Dendritic cell treated with granulocyte-macrophage colony-stimulating factor and Interleukin-4, amounts not matched to agents 40 ng/mL and 50 ng/mL, for 4 days (primary cell): Measurements from ENCODE around the gene DMD.
"Not testable (repeated sequence)": the region's sequence is repeated elsewhere in the genome, so short reads cannot be mapped to it uniquely, and the experiment has no call there.

Experiments
- H3K27ac Mint-ChIP-seq: one replicate; pipeline ENCODE4 v1.8.0; 2022; ENCODE audit warnings: mild to moderate bottlenecking, mixed read lengths
- H3K27me3 Mint-ChIP-seq: one replicate; pipeline ENCODE4 v1.8.0; 2022; ENCODE audit warnings: mild to moderate bottlenecking, mixed read lengths
- H3K36me3 Mint-ChIP-seq: one replicate; pipeline ENCODE4 v1.8.0; 2022; ENCODE audit warnings: low read depth, mixed read lengths
- H3K4me1 Mint-ChIP-seq: one replicate; pipeline ENCODE4 v1.8.0; 2022; ENCODE audit warnings: low read depth, mixed read lengths
- H3K4me3 Mint-ChIP-seq: one replicate; pipeline ENCODE4 v1.8.0; 2022; ENCODE audit warnings: mild to moderate bottlenecking, moderate library complexity, mixed read lengths
- H3K9me3 Mint-ChIP-seq: one replicate; pipeline ENCODE4 v1.8.0; 2022; ENCODE audit warnings: mixed read lengths
- intact Hi-C: fragments of 100-400 bp; cut with micrococcal nuclease; formaldehyde crosslinking; loops from one replicate; pipeline ENCODE4 v1.15.0; 2022

The DMD gene

DNA sequence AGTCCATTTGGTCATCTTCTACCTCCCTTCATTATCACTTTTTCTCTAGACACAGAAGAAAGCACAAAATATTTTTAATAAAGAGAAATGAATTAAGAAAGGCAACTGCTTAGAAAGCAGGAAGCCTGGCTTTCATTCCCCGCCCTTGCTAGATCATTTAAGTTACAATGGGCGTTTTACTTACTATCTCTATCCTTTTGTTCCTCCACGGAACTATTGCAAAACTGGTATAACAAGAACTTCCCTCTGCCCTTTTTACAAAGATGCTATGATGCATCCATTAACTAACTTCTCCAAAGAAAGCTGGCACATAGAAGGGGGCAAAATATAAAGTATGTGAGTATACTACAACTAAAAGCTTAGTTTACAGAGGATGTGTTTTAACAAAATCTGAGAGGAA lies 1705.0 kb downstream of the DMD start:
- Mint-ChIP-seq H3K4me1 (no peaks in the 10 kb centered on the region), H3K27ac (no peak overlapping the region), H3K9me3 (no peaks in the 10 kb centered on the region), H3K36me3 (no peaks in the 10 kb centered on the region), H3K27me3 (no peaks in the 10 kb centered on the region), H3K4me3 (no peak overlapping the region)
- intact Hi-C loops: no loop called here

DNA sequence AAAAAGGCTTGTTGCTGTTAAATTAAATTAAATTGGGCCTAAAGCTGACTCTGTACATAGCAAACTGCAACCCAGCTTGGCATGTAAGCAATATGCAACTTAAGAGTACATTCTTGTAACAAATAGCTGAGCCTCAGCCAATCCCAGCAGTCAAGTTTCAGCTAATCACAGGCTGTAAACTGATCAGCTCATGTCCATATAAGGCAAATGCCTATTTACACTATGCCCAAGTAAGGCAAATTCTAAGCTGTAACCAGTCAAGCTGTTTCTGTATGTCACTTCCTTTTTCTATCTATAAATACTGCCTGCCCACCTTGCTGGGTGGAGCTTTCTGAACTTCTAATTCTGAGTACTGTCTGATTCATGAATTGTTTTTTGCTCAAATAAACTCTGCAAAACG lies 1710.4 kb downstream of the DMD start:
- H3K4me1 Mint-ChIP-seq: no peaks in the 10 kb centered on the region
- intact Hi-C loops: no loop called here

GRCh38 chrX:31499109-31499508 lies 1712.2 kb downstream of the DMD start:
- Mint-ChIP-seq H3K36me3 (no peaks in the 10 kb centered on the region), H3K27me3 (no peaks in the 10 kb centered on the region), H3K27ac (no peak overlapping the region), H3K4me1 (no peaks in the 10 kb centered on the region), H3K9me3 (no peaks in the 10 kb centered on the region), H3K4me3 (no peak overlapping the region)
- intact Hi-C loops: no loop called here

More for the DNA sequence above, 1710.4 kb downstream of the DMD start:
- H3K27me3 Mint-ChIP-seq: no peaks in the 10 kb centered on the region
- no peaks in the 10 kb centered on the region for H3K36me3 Mint-ChIP-seq
- no peak overlapping the region for H3K27ac Mint-ChIP-seq
- H3K9me3 Mint-ChIP-seq: no peaks in the 10 kb centered on the region
- H3K4me3 Mint-ChIP-seq: no peak overlapping the region

DNA sequence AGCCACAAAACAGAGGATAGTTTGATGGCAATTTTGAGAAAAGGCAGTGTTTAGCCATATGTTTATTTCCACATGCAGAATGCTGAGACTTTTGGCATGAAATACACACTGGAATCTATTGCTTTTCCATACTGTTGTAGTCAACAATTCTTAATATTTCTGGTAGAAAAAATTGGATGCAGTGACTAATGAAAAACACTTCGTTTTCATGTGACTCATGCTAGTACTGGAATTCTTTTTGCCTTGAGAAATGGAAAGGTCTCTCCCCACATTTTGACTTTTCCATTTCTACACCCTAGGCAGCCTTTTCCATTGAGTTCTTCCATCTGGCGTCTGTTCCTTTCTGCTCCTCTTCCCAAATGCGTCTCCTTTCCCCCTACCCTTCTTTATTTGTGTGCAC lies 1714.3 kb downstream of the DMD start:
- H3K4me3 Mint-ChIP-seq: no peak overlapping the region
- H3K4me1 Mint-ChIP-seq: no peaks in the 10 kb centered on the region
- intact Hi-C loops: no loop called here

GRCh38 chrX:31487951-31488350 lies 1723.4 kb downstream of the DMD start:
- H3K27ac Mint-ChIP-seq: no peak overlapping the region
- no peaks in the 10 kb centered on the region for H3K9me3 Mint-ChIP-seq
- intact Hi-C loops: no loop called here
- no peaks in the 10 kb centered on the region for H3K36me3 Mint-ChIP-seq
- no peak overlapping the region for H3K4me3 Mint-ChIP-seq
- H3K4me1 Mint-ChIP-seq: no peaks in the 10 kb centered on the region
- H3K27me3 Mint-ChIP-seq: no peaks in the 10 kb centered on the region

More for the DNA sequence above, 1714.3 kb downstream of the DMD start:
- Mint-ChIP-seq H3K9me3 (no peaks in the 10 kb centered on the region), H3K27ac (no peak overlapping the region), H3K27me3 (no peaks in the 10 kb centered on the region), H3K36me3 (no peaks in the 10 kb centered on the region)

- H3K27me3 Mint-ChIP-seq: no peaks in the 10 kb centered on the region
- no peaks in the 10 kb centered on the region for H3K36me3 Mint-ChIP-seq
- H3K4me1 Mint-ChIP-seq: no peaks in the 10 kb centered on the region
- no peaks in the 10 kb centered on the region for H3K9me3 Mint-ChIP-seq
- no peak overlapping the region for H3K27ac Mint-ChIP-seq
- H3K4me3 Mint-ChIP-seq: no peak overlapping the region
- intact Hi-C loops: no loop called here
These were observed 1728.0 kb downstream of the DMD start for GRCh38 chrX:31483336-31483735.

DNA sequence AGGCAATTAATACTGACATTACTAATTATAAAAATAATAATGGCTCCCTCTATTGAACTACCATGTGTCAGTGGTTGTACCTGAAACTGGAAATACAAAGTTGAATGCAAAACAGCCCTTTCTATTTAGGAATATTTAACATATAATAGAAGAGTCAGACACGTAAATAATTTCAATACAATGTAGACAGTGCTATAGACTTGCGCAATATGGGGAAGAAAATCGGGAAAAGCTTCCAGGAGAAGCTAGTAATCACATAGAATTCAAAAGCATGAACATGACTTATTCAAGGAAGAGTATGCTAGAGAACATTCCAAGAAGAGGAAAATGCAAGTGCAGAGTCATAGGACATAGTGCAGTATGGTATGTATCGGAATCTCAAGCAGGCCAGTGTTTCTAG lies 1730.7 kb downstream of the DMD start:
- Mint-ChIP-seq H3K4me1 (no peaks in the 10 kb centered on the region), H3K9me3 (no peaks in the 10 kb centered on the region)
- intact Hi-C loops: no loop called here

GRCh38 chrX:31471229-31471628 lies 1740.1 kb downstream of the DMD start:
- Mint-ChIP-seq H3K27ac (no peak overlapping the region), H3K27me3 (no peaks in the 10 kb centered on the region), H3K4me3 (no peak overlapping the region), H3K4me1 (no peaks in the 10 kb centered on the region), H3K36me3 (no peaks in the 10 kb centered on the region), H3K9me3 (no peaks in the 10 kb centered on the region)
- intact Hi-C loops: no loop called here

More for the DNA sequence above, 1730.7 kb downstream of the DMD start:
- H3K36me3 Mint-ChIP-seq: no peaks in the 10 kb centered on the region
- H3K27me3 Mint-ChIP-seq: no peaks in the 10 kb centered on the region
- H3K27ac Mint-ChIP-seq: no peak overlapping the region
- no peak overlapping the region for H3K4me3 Mint-ChIP-seq

DNA sequence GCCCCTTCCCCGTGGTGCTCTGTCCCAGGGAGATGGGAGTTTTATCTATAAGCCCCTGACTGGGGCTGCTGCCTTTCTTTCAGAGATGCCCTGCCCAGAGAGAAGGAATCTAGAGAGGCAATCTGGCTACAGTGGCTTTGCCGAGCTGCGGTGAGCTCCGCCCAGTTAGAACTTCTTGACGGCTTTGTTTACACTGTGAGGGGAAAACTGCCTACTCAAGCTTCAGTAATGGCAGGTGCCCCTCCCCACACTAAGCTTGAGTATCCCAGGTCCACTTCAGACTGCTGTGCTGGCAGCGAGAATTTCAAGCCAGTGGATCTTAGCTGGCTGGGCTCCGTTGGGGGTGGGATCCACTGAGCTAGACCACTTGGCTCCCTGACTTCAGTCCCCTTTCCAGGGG lies 1740.6 kb downstream of the DMD start:
- H3K4me3 Mint-ChIP-seq, H3K4me1 Mint-ChIP-seq, intact Hi-C loops, H3K36me3 Mint-ChIP-seq, H3K27me3 Mint-ChIP-seq, H3K27ac Mint-ChIP-seq, H3K9me3 Mint-ChIP-seq: not testable (repeated sequence)

- H3K27me3 Mint-ChIP-seq: no peaks in the 10 kb centered on the region
- intact Hi-C loops: no loop called here
- H3K36me3 Mint-ChIP-seq: no peaks in the 10 kb centered on the region
- no peaks in the 10 kb centered on the region for H3K9me3 Mint-ChIP-seq
- no peak overlapping the region for H3K27ac Mint-ChIP-seq
- no peak overlapping the region for H3K4me3 Mint-ChIP-seq
- no peaks in the 10 kb centered on the region for H3K4me1 Mint-ChIP-seq
These were observed 1746.9 kb downstream of the DMD start for GRCh38 chrX:31464306-31464915.

GRCh38 chrX:31461266-31461665 lies 1750.1 kb downstream of the DMD start:
- Mint-ChIP-seq H3K27ac (no peak overlapping the region), H3K4me3 (no peak overlapping the region), H3K4me1 (no peaks in the 10 kb centered on the region), H3K9me3 (no peaks in the 10 kb centered on the region), H3K36me3 (no peaks in the 10 kb centered on the region), H3K27me3 (no peaks in the 10 kb centered on the region)
- intact Hi-C loops: no loop called here

- no peaks in the 10 kb centered on the region for H3K27me3 Mint-ChIP-seq
- H3K27ac Mint-ChIP-seq: no peak overlapping the region
- intact Hi-C loops: no loop called here
- H3K36me3 Mint-ChIP-seq: no peaks in the 10 kb centered on the region
- H3K4me3 Mint-ChIP-seq: no peak overlapping the region
- H3K9me3 Mint-ChIP-seq: no peaks in the 10 kb centered on the region
- H3K4me1 Mint-ChIP-seq: no peaks in the 10 kb centered on the region
These were observed 1752.0 kb downstream of the DMD start for GRCh38 chrX:31459361-31459760.

DNA sequence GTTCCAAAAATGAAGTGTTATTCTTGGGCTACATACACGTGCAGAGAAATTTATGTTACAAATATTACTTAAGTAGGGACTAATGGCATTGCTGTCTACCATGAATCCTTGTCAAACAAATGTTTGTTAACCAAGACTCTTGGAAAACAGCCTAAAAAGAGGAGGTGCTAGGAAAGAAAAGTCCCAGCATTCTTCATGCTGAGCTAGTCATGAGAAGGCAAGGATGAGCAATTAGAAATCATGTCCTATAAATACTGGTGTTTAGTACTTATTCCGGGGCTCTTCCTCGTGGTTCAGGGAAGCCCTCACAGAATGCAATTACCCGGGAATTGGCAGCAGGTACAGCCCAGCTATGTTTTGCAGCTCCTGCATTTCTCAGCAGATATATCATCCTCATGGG lies 1761.4 kb downstream of the DMD start:
- H3K4me3 Mint-ChIP-seq: no peak overlapping the region
- no peaks in the 10 kb centered on the region for H3K36me3 Mint-ChIP-seq
- H3K4me1 Mint-ChIP-seq: no peaks in the 10 kb centered on the region
- intact Hi-C loops: no loop called here
- H3K27ac Mint-ChIP-seq: no peak overlapping the region
- H3K27me3 Mint-ChIP-seq: no peaks in the 10 kb centered on the region
- no peaks in the 10 kb centered on the region for H3K9me3 Mint-ChIP-seq

GRCh38 chrX:31449081-31449480 lies 1762.3 kb downstream of the DMD start:
- Mint-ChIP-seq H3K27me3 (no peaks in the 10 kb centered on the region), H3K36me3 (no peaks in the 10 kb centered on the region), H3K4me3 (no peak overlapping the region), H3K27ac (no peak overlapping the region), H3K9me3 (no peaks in the 10 kb centered on the region), H3K4me1 (no peaks in the 10 kb centered on the region)
- intact Hi-C loops: no loop called here

DNA sequence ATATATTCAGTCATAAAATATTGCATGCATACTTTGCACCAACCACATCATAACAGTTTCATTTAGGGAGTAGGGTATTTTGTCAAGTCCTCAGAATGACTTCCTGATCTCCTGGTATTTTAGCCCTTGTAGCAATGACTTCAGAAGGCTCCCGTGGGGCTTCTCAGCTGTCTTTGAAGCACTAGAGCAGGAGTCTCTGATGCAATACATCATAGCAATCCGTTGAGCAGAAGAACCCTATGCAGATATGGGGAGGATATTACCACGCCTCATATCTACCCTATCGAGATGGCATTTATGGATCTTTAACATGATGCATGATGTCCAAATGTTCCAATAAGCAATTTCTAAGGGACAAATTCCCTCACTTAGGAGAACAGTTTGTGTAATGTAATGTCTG lies 1765.8 kb downstream of the DMD start:
- H3K9me3 Mint-ChIP-seq: no peaks in the 10 kb centered on the region
- no peak overlapping the region for H3K4me3 Mint-ChIP-seq
- H3K4me1 Mint-ChIP-seq: no peaks in the 10 kb centered on the region
- no peaks in the 10 kb centered on the region for H3K36me3 Mint-ChIP-seq
- H3K27ac Mint-ChIP-seq: no peak overlapping the region
- intact Hi-C loops: no loop called here
- no peaks in the 10 kb centered on the region for H3K27me3 Mint-ChIP-seq
